AG04449 (cell line): Measurements from ENCODE around the gene PTPRT.

Experiments used
- CTCF ChIA-PET: fragments of 350-600 bp; formaldehyde crosslinking; extraction: SDS; loops from one replicate; lab custom pipeline; 2021; ENCODE audit warnings: antibody characterized with exemption; lab: Yijun Ruan, JAX
- POLR2A ChIA-PET: fragments of 400-600, 350-600 bp; formaldehyde crosslinking; extraction: SDS; loops from one replicate; lab custom pipeline; 2020; ENCODE audit warnings: antibody characterized with exemption, inconsistent platforms; lab: Yijun Ruan, JAX
- DNase-seq: peaks from one replicate; pipeline ENCODE4 v3.0.0-alpha.2; 2010; ENCODE audit warnings: low read depth, low spot score
- H3K4me3 ChIP-seq: 2 replicates; pipeline ENCODE4 v1.5.1; 2011; ENCODE audit warnings: low read depth, mild to moderate bottlenecking, control low read depth, low read length
- TF ChIP-seq, protein P1 (sequence below): IDR thresholded peaks from one replicate; pipeline ENCODE4 v1.5.1; 2011; ENCODE audit warnings: mild to moderate bottlenecking, moderate library complexity, low read length, control low read depth, inconsistent platforms; ENCODE audit not compliant: insufficient read depth; ENCODE audit errors: missing control alignments

PTPRT gene

DNA sequence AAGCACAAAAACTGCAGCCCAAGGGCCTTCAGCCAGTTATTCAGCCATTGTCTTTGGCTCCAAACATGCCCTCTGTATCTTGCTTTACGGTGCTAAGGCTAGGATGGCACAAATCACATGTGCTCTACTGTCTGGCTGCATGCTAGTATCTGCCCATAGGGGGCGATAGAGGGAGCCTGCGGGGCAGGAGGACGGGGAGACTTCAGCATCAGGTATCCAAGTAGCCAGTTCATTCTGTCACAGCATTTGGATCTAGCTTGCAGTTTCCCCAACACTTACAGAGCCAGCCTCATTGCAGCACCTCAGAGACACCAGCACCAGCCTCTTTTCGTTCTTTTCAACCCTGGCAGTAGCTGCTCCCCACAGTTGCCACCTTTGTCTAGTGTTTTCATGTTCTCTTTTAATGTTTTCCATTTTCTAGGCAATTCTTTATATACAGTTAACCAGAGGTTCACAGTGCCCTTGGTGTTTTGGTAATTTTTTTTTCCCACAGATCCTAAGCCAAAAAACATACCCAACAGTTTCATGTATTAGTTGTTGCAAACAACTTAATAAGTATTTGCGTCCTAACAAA is 705.9 kb downstream of the PTPRT start:
- no peak overlapping the region for H3K4me3 ChIP-seq
- ChIA-PET CTCF (no interaction called here), POLR2A (no interaction called here)
- DNase-seq = no peak
- TF ChIP-seq, protein P1, sequence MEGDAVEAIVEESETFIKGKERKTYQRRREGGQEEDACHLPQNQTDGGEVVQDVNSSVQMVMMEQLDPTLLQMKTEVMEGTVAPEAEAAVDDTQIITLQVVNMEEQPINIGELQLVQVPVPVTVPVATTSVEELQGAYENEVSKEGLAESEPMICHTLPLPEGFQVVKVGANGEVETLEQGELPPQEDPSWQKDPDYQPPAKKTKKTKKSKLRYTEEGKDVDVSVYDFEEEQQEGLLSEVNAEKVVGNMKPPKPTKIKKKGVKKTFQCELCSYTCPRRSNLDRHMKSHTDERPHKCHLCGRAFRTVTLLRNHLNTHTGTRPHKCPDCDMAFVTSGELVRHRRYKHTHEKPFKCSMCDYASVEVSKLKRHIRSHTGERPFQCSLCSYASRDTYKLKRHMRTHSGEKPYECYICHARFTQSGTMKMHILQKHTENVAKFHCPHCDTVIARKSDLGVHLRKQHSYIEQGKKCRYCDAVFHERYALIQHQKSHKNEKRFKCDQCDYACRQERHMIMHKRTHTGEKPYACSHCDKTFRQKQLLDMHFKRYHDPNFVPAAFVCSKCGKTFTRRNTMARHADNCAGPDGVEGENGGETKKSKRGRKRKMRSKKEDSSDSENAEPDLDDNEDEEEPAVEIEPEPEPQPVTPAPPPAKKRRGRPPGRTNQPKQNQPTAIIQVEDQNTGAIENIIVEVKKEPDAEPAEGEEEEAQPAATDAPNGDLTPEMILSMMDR = no peak

- TF ChIP-seq, protein P1 = no peak
- no peak for DNase-seq
- CTCF ChIA-PET = no interaction called here
- no peak overlapping the region for H3K4me3 ChIP-seq
- POLR2A ChIA-PET = no interaction called here
These were observed 706.9 kb downstream of the PTPRT start for GRCh38 chr20:42482808-42483207.

- no peak overlapping the region for H3K4me3 ChIP-seq
- ChIA-PET POLR2A (no interaction called here), CTCF (no interaction called here)
- TF ChIP-seq, protein P1 = no peak
- DNase-seq = no peak
These were observed 713.9 kb downstream of the PTPRT start for GRCh38 chr20:42475773-42476172.

DNA sequence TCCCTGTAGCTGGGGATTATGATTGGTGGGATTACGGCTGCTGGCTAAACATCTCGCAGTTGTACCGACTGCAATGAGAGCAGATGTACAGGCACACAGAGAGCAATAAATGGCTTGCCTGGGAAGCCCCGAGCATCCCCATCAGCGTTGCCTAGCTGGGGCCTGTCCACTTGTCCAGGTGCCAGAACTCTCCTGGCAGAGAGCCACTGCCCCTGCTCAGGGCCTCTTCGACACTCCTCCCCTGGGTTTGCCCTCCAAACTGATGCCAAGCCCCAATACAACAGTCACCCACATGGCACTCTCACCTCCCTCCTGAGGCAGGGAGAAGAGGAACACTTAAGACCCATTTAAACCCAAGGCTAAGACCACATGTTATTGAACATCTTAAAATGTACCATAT is 715.1 kb downstream of the PTPRT start:
- DNase-seq = no peak
- TF ChIP-seq, protein P1 = no peak
- POLR2A ChIA-PET = no interaction called here
- CTCF ChIA-PET = no interaction called here
- no peak overlapping the region for H3K4me3 ChIP-seq

- ChIA-PET CTCF (no interaction called here), POLR2A (no interaction called here)
- H3K4me3 ChIP-seq = no peak overlapping the region
- DNase-seq = no peak
- TF ChIP-seq, protein P1 = no peak
These were observed 717.5 kb downstream of the PTPRT start for GRCh38 chr20:42472198-42472597.

DNA sequence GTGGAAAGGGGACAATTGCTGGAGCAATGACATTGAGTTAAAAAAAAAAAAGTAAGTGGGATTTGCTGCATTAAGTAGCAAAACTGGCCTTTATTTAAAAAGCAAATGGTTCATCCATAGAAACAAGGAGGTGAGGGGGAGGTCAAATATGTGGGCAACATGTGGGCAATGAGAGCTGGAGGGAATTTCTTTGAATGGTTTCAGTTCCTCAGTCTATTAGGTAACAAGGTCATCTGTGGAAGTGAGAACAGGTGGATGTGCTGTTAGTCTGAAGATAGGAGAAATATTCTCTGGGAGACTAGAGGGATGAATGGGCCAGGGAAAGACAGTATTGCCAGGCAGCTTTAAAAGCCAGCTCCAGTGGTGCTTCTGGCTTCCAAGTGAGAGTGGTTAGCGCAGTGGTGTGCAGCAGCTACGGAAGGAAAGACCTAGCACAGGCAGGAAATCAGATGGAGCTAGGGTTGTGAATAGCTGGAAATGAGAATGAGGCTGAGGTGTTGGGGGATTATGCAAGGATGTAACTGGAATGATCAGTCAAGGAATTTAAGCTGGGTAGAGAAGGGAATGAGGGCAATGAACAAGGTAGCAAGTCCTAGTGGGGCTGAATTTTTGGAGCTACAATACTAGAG is 727.6 kb downstream of the PTPRT start:
- TF ChIP-seq, protein P1 = no peak
- no peak for DNase-seq
- CTCF ChIA-PET = no interaction called here
- POLR2A ChIA-PET = no interaction called here
- no peak overlapping the region for H3K4me3 ChIP-seq
